Ishikawa (cell line): ENCODE results near the gene TSTD2.

Experiments
- EGR1 ChIP-seq: IDR thresholded peaks from 2 replicates; pipeline ENCODE4 v1.6.1; 2012
- RAD21 ChIP-seq: IDR thresholded peaks from 2 replicates; pipeline ENCODE4 v1.6.1; 2012; ENCODE audit warnings: low read depth
- TAF1 ChIP-seq: IDR thresholded peaks from 2 replicates; pipeline ENCODE4 v1.6.1; 2012; ENCODE audit warnings: low read depth, mild to moderate bottlenecking
- TF ChIP-seq, protein P1 (sequence below): IDR thresholded peaks from 2 replicates; pipeline ENCODE4 v1.6.1; 2012; ENCODE audit warnings: low read depth, mild to moderate bottlenecking

DNA sequence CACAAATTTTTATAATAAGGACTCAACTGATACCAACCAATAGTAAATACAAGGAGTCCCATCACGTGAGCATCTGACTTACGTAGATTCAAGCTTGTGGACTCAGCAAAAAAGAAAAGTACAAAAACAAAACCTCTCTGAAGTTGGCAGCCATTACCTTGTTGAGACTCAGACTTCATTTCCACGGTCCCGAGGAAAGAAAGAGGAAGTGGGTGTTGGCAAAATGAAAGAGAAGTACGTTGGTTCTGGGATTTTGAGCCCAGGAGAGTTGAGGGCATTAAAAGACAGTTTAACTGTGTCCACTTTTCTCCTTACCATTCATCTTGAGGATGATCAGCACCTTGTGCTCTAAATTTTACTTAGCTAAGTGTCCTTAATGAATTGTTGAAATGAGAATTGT lies 27.2 kb upstream of the TSTD2 start:
- TF ChIP-seq TAF1: no peak
- no peak for TF ChIP-seq RAD21
- no peak for TF ChIP-seq EGR1
- TF ChIP-seq, protein P1, sequence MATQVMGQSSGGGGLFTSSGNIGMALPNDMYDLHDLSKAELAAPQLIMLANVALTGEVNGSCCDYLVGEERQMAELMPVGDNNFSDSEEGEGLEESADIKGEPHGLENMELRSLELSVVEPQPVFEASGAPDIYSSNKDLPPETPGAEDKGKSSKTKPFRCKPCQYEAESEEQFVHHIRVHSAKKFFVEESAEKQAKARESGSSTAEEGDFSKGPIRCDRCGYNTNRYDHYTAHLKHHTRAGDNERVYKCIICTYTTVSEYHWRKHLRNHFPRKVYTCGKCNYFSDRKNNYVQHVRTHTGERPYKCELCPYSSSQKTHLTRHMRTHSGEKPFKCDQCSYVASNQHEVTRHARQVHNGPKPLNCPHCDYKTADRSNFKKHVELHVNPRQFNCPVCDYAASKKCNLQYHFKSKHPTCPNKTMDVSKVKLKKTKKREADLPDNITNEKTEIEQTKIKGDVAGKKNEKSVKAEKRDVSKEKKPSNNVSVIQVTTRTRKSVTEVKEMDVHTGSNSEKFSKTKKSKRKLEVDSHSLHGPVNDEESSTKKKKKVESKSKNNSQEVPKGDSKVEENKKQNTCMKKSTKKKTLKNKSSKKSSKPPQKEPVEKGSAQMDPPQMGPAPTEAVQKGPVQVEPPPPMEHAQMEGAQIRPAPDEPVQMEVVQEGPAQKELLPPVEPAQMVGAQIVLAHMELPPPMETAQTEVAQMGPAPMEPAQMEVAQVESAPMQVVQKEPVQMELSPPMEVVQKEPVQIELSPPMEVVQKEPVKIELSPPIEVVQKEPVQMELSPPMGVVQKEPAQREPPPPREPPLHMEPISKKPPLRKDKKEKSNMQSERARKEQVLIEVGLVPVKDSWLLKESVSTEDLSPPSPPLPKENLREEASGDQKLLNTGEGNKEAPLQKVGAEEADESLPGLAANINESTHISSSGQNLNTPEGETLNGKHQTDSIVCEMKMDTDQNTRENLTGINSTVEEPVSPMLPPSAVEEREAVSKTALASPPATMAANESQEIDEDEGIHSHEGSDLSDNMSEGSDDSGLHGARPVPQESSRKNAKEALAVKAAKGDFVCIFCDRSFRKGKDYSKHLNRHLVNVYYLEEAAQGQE: no peak
